IMR-90 (cell line): ENCODE data around the gene SMIM29. TPM values are rescaled to one million over a fixed set of nuclear protein-coding genes. Genes with fewer than 3 reads are reported as not detected.

Experiments
- ATAC-seq: fragments of 200-7000 bp; cut with Tn5 transposase; 2 replicates; pipeline ENCODE4 v1.9.1; 2020; ENCODE audit warnings: low read depth, mild to moderate bottlenecking, moderate library complexity
- BruUV-seq: library from RNA; stranded (reverse); fragments of 400-500 nt; replicated peaks from 2 replicates; lab custom pipeline; 2021; lab: Mats Ljungman, UMichigan
- CTCF ChIA-PET: fragments of 300-600 bp; formaldehyde crosslinking; extraction: SDS; loops from one replicate; lab custom pipeline; 2021; ENCODE audit warnings: antibody characterized with exemption; lab: Yijun Ruan, JAX
- POLR2A ChIA-PET: fragments of 300-600 bp; sonication (Branson Sonifier 250); formaldehyde crosslinking; loops from one replicate; lab custom pipeline; 2022; ENCODE audit warnings: antibody characterized with exemption; ENCODE audit not compliant: unreplicated experiment; lab: Charles Lee
- DNase-seq: peaks from one replicate; pipeline ENCODE4 v3.0.0; 2013
- H2AFZ ChIP-seq: replicated peaks from 2 replicates; pipeline ENCODE3; 2013; ENCODE audit warnings: low read length, mild to moderate bottlenecking; ENCODE audit not compliant: poor library complexity
- H2AK5ac ChIP-seq: 2 replicates; pipeline ENCODE4 v1.6.1; 2013; ENCODE audit warnings: low read depth, low read length, inconsistent platforms
- H2AK9ac ChIP-seq: replicated peaks from 2 replicates; pipeline ENCODE3; 2013; ENCODE audit warnings: mild to moderate bottlenecking, low read depth, low read length, moderate library complexity; ENCODE audit not compliant: poor library complexity
- H2BK120ac ChIP-seq: 2 replicates; pipeline ENCODE4 v1.6.1; 2013; ENCODE audit warnings: low read depth, low read length, inconsistent platforms
- H2BK15ac ChIP-seq: 3 replicates; pipeline ENCODE4 v1.6.1; 2013; ENCODE audit warnings: low read depth, low read length, inconsistent platforms
- H2BK20ac ChIP-seq: 2 replicates; pipeline ENCODE4 v1.6.1; 2013; ENCODE audit warnings: low read depth, mild to moderate bottlenecking, inconsistent platforms, low read length, moderate library complexity
- H2BK5ac ChIP-seq: 2 replicates; pipeline ENCODE4 v1.6.1; 2013; ENCODE audit warnings: mild to moderate bottlenecking, low read depth, low read length, inconsistent platforms; ENCODE audit not compliant: poor library complexity, severe bottlenecking
- H3K14ac ChIP-seq: replicated peaks from 2 replicates; pipeline ENCODE4 v1.6.1; 2013; ENCODE audit warnings: low read depth, low read length, inconsistent platforms
- H3K18ac ChIP-seq: 2 replicates; pipeline ENCODE4 v1.6.1; 2013; ENCODE audit warnings: low read depth, low read length, control low read depth
- H3K23ac ChIP-seq: 2 replicates; pipeline ENCODE4 v1.6.1; 2013; ENCODE audit warnings: low read depth, low read length, inconsistent platforms
- H3K27ac ChIP-seq: 2 replicates; pipeline ENCODE4 v1.5.1; 2013; ENCODE audit warnings: mild to moderate bottlenecking, control low read depth, low read length; ENCODE audit not compliant: insufficient read depth
- H3K27me3 ChIP-seq: 2 replicates; pipeline ENCODE4 v1.6.1; 2013; ENCODE audit warnings: low read length; ENCODE audit not compliant: control insufficient read depth, insufficient read depth
- H3K36me3 ChIP-seq: 2 replicates; pipeline ENCODE4 v1.6.1; 2013; ENCODE audit warnings: low read length, mixed read lengths; ENCODE audit not compliant: control insufficient read depth, insufficient read depth
- H3K4ac ChIP-seq: 2 replicates; pipeline ENCODE4 v1.6.1; 2013; ENCODE audit warnings: low read depth, low read length, inconsistent platforms
- H3K4me1 ChIP-seq: 2 replicates; pipeline ENCODE4 v1.6.1; 2013; ENCODE audit warnings: low read length, mixed read lengths; ENCODE audit not compliant: control insufficient read depth, insufficient read depth
- H3K4me2 ChIP-seq: 2 replicates; pipeline ENCODE4 v1.6.1; 2013; ENCODE audit warnings: low read depth, mild to moderate bottlenecking, control low read depth, low read length, moderate library complexity
- H3K4me3 ChIP-seq: 2 replicates; pipeline ENCODE4 v1.5.1; 2013; ENCODE audit warnings: low read depth, mild to moderate bottlenecking, control low read depth, low read length, moderate library complexity; ENCODE audit not compliant: insufficient read depth
- H3K56ac ChIP-seq: 2 replicates; pipeline ENCODE4 v1.6.1; 2013; ENCODE audit warnings: low read length, inconsistent platforms; ENCODE audit not compliant: insufficient read depth; ENCODE audit errors: extremely low read depth
- H3K79me1 ChIP-seq, 2 experiments: 2 replicates each; pipeline ENCODE4 v1.6.1; 2013; ENCODE audit warnings: low read length in 2 of 2, inconsistent platforms in 1 of 2, low read depth in 1 of 2
- H3K9ac ChIP-seq: 2 replicates; pipeline ENCODE4 v1.6.1; 2013; ENCODE audit warnings: low read depth, low read length, control low read depth
- H3K9me1 ChIP-seq: 2 replicates; pipeline ENCODE4 v1.6.1; 2013; ENCODE audit warnings: low read length, inconsistent platforms; ENCODE audit not compliant: insufficient read depth
- H3K9me3 ChIP-seq: 2 replicates; pipeline ENCODE4 v1.6.1; 2013; ENCODE audit warnings: low read length; ENCODE audit not compliant: control insufficient read depth, insufficient read depth
- H4K20me1 ChIP-seq: 2 replicates; pipeline ENCODE4 v1.6.1; 2013; ENCODE audit warnings: low read length, inconsistent platforms; ENCODE audit not compliant: insufficient read depth
- H4K5ac ChIP-seq: 2 replicates; pipeline ENCODE4 v1.6.1; 2013; ENCODE audit warnings: mild to moderate bottlenecking, low read depth, low read length, control low read depth
- H4K8ac ChIP-seq, 2 experiments: 2 replicates each; pipeline ENCODE4 v1.6.1; 2013; ENCODE audit warnings: low read depth in 2 of 2, low read length in 2 of 2, control low read depth in 1 of 2, inconsistent platforms in 1 of 2
- H4K91ac ChIP-seq: 2 replicates; pipeline ENCODE4 v1.6.1; 2013; ENCODE audit warnings: low read depth, low read length, inconsistent platforms; ENCODE audit not compliant: insufficient read depth
- BHLHE40 ChIP-seq: fragments of 150-350 bp; IDR thresholded peaks from 2 replicates; pipeline ENCODE4 v1.6.1; 2016; ENCODE audit warnings: mild to moderate bottlenecking, low read depth, low read length
- CEBPB ChIP-seq: IDR thresholded peaks from 2 replicates; pipeline ENCODE4 v1.6.1; 2012; ENCODE audit warnings: low read depth, low read length, improper control_type of control experiment
- CHD1 ChIP-seq: IDR thresholded peaks from 2 replicates; pipeline ENCODE4 v1.6.1; 2012; ENCODE audit warnings: low read depth, low read length, improper control_type of control experiment
- CTCF ChIP-seq: conservative IDR thresholded peaks from 2 replicates; pipeline ENCODE4 v1.5.1; 2012; ENCODE audit warnings: mild to moderate bottlenecking, low read depth, low read length, improper control_type of control experiment
- FOS ChIP-seq: fragments of 150-350 bp; IDR thresholded peaks from 2 replicates; pipeline ENCODE4 v1.6.1; 2016; ENCODE audit warnings: low read depth, low read length
- MAFK ChIP-seq: IDR thresholded peaks from 2 replicates; pipeline ENCODE4 v1.6.1; 2012; ENCODE audit warnings: low read depth, low read length, improper control_type of control experiment
- MAZ ChIP-seq: IDR thresholded peaks from 2 replicates; pipeline ENCODE4 v1.6.1; 2012; ENCODE audit warnings: low read depth, mild to moderate bottlenecking, low read length, improper control_type of control experiment, moderate library complexity, borderline replicate concordance
- MXI1 ChIP-seq: IDR thresholded peaks from 2 replicates; pipeline ENCODE4 v1.6.1; 2012; ENCODE audit warnings: low read depth, mild to moderate bottlenecking, low read length, moderate library complexity, borderline replicate concordance
- NFE2L2 ChIP-seq: fragments of 150-350 bp; IDR thresholded peaks from 2 replicates; pipeline ENCODE4 v1.6.1; 2016; ENCODE audit warnings: low read depth, mild to moderate bottlenecking, low read length
- POLR2A ChIP-seq: IDR thresholded peaks from 2 replicates; pipeline ENCODE4 v1.6.1; 2012; ENCODE audit warnings: mild to moderate bottlenecking, low read depth, low read length
- RAD21 ChIP-seq: IDR thresholded peaks from 2 replicates; pipeline ENCODE4 v1.6.1; 2012; ENCODE audit warnings: low read length, improper control_type of control experiment
- RCOR1 ChIP-seq: IDR thresholded peaks from 2 replicates; pipeline ENCODE4 v1.6.1; 2012; ENCODE audit warnings: mild to moderate bottlenecking, low read length, improper control_type of control experiment; ENCODE audit not compliant: insufficient replicate concordance
- RFX5 ChIP-seq: IDR thresholded peaks from 2 replicates; pipeline ENCODE4 v1.8.0; 2012; ENCODE audit warnings: low read depth, mild to moderate bottlenecking, low read length, moderate library complexity
- SMC3 ChIP-seq: fragments of 150-350 bp; IDR thresholded peaks from 2 replicates; pipeline ENCODE4 v1.6.1; 2016; ENCODE audit warnings: low read depth, mild to moderate bottlenecking, antibody characterized with exemption, low read length, moderate library complexity
- USF2 ChIP-seq: fragments of 150-350 bp; IDR thresholded peaks from 2 replicates; pipeline ENCODE4 v1.6.1; 2017; ENCODE audit warnings: mild to moderate bottlenecking, antibody characterized with exemption, low read length, low read depth
- WGBS, 2 experiments: methylation state at CpG; one replicate each; pipeline versions ENCODE4 v1.1.5 to v1.1.7; 2013; ENCODE audit warnings: missing lambda C conversion rate in 2 of 2; ENCODE audit not compliant: insufficient read length in 1 of 2; ENCODE audit errors: extremely low coverage in 2 of 2; 5-methylcytosine and 5-hydroxymethylcytosine counted together
- dilution Hi-C: fragments of 300-500 bp; cut with HindIII; formaldehyde crosslinking; loops from one replicate; pipeline ENCODE4 v1.14.3; 2018; ENCODE audit warnings: low sequenced_read_pairs; ENCODE audit not compliant: unreplicated experiment
- in situ Hi-C: fragments of 300-500 bp; cut with MboI; formaldehyde crosslinking; loops from 3 replicates; pipeline ENCODE4 v1.14.3; 2019; ENCODE audit warnings: low sequenced_read_pairs, inconsistent platforms, mixed read lengths
- intact Hi-C: fragments of 100-400 bp; cut with micrococcal nuclease; formaldehyde crosslinking; loops from 2 replicates; pipeline ENCODE4 v1.10.0; 2022
- polyA plus RNA-seq, 3 experiments: library from polyadenylated mRNA; depleted of rRNA; stranded (reverse); fragments of >200 nt; gene quantifications; 2 replicates each; pipeline ENCODE4 v1.2.3, GENCODE V29; 2012; ENCODE audit warnings: low replicate concordance in 1 of 3
- total RNA-seq: library from RNA; depleted of rRNA; stranded (reverse); fragments of >200 nt; gene quantifications from 2 replicates; pipeline ENCODE4 v1.2.3, GENCODE V29; 2012

SMIM29 gene
- total and polyA plus RNA-seq, 2 of the 4 experiments (the other 2 are of a cell fraction) = 8.4 to 28.9 TPM

GRCh38 chr6:34225551-34225950 lies 23.3 kb downstream of the SMIM29 start:
- Histone ChIP-seq H3K27ac (no peak overlapping the region), H3K36me3 (no peaks in the 10 kb centered on the region), H2AK5ac (peak overlapping the region; percentile 61), H2BK5ac (no peak overlapping the region), H3K27me3 (no peaks in the 10 kb centered on the region), H2BK120ac (peak overlapping the region; percentile 60; the same call in 1 of the 2 replicates), H3K4me3 (no peak overlapping the region), H3K4me1 (peaks cover 14% of the 10 kb centered on the region), H2BK20ac (no peak overlapping the region), H3K9ac (no peak overlapping the region), H4K8ac (no peak overlapping the region), H4K20me1 (no peaks in the 10 kb centered on the region), H3K79me1 (peaks cover 0 to 8% of the 10 kb centered on the region in 2 experiments; a peak in 1 of 4 replicates), H3K4me2 (no peak overlapping the region), H4K5ac (no peak overlapping the region), H2AFZ (peak overlapping the region; percentile 36), H3K56ac (no peak overlapping the region), H2BK15ac (peak overlapping the region; percentile 77; the same call in 1 of the 3 replicates), H3K18ac (no peak overlapping the region), H3K9me3 (no peaks in the 10 kb centered on the region), H3K14ac (no peak overlapping the region), H3K9me1 (peaks cover 17% of the 10 kb centered on the region), H4K91ac (peak overlapping the region; percentile 50; the same call in 1 of the 2 replicates), H2AK9ac (no peak overlapping the region), H3K23ac (no peak overlapping the region), H3K4ac (peak overlapping the region; percentile 50; the same call in 1 of the 2 replicates)
- TF ChIP-seq POLR2A (no peak), MAFK (no peak), CHD1 (no peak), MXI1 (no peak), RCOR1 (no peak), USF2 (no peak), CTCF (no peak), NFE2L2 (no peak), FOS (no peak), MAZ (no peak), RFX5 (no peak), SMC3 (no peak), BHLHE40 (no peak), CEBPB (no peak), RAD21 (no peak)
- dilution Hi-C loops = no loop called here
- BruUV-seq = no TSS peak
- POLR2A ChIA-PET = no interaction called here
- ATAC-seq (no peak), DNase-seq (no peak)
- in situ Hi-C loops = no loop called here
- CTCF ChIA-PET = no interaction called here
- WGBS, 2 experiments = 95% methylated on average over 4 of the region's 5 CpGs; no CpG with 5 or more reads in 1 of the 2 experiments
- intact Hi-C loops = no loop called here
